H9 (cell line): ENCODE measurements around the gene MIEF1. TPM values are rescaled to one million over a fixed set of nuclear protein-coding genes. Genes with fewer than 3 reads are reported as not detected.

ENCODE experiments used
- DNase-seq: peaks from one replicate; pipeline ENCODE4 v3.0.0-alpha.2; 2017
- H2AFZ ChIP-seq: one replicate; pipeline ENCODE4 v1.6.1; 2013; ENCODE audit warnings: mild to moderate bottlenecking, low read length, control low read depth, moderate library complexity
- H2AK5ac ChIP-seq: 2 replicates; pipeline ENCODE4 v1.6.1; 2013; ENCODE audit warnings: low read length, control low read depth, mixed read lengths; ENCODE audit not compliant: insufficient read length
- H2BK120ac ChIP-seq: one replicate; pipeline ENCODE4 v1.6.1; 2013; ENCODE audit warnings: low read depth, mild to moderate bottlenecking, low read length, control low read depth, inconsistent platforms; ENCODE audit not compliant: poor library complexity, severe bottlenecking
- H2BK12ac ChIP-seq: 2 replicates; pipeline ENCODE4 v1.6.1; 2013; ENCODE audit warnings: low read length, control low read depth, mixed read lengths, low read depth; ENCODE audit not compliant: insufficient read length
- H2BK15ac ChIP-seq: 2 replicates; pipeline ENCODE4 v1.6.1; 2013; ENCODE audit warnings: low read depth, low read length, control low read depth
- H2BK20ac ChIP-seq: one replicate; pipeline ENCODE4 v1.6.1; 2013; ENCODE audit warnings: low read depth, mild to moderate bottlenecking, low read length, control low read depth, inconsistent platforms; ENCODE audit not compliant: poor library complexity, severe bottlenecking
- H2BK5ac ChIP-seq: 2 replicates; pipeline ENCODE4 v1.6.1; 2013; ENCODE audit warnings: low read length, control low read depth, mixed read lengths; ENCODE audit not compliant: insufficient read length
- H3K14ac ChIP-seq: 2 replicates; pipeline ENCODE4 v1.6.1; 2013; ENCODE audit warnings: low read length, control low read depth; ENCODE audit not compliant: insufficient read depth
- H3K18ac ChIP-seq: 2 replicates; pipeline ENCODE4 v1.6.1; 2013; ENCODE audit warnings: low read depth, mild to moderate bottlenecking, mixed read lengths, low read length, control low read depth; ENCODE audit not compliant: insufficient read length
- H3K23ac ChIP-seq: 2 replicates; pipeline ENCODE4 v1.6.1; 2013; ENCODE audit warnings: low read length, control low read depth, mixed read lengths, low read depth; ENCODE audit not compliant: insufficient read length
- H3K23me2 ChIP-seq: 2 replicates; pipeline ENCODE4 v1.6.1; 2013; ENCODE audit warnings: low read depth, mild to moderate bottlenecking, mixed read lengths, low read length, control low read depth; ENCODE audit not compliant: insufficient read length, poor library complexity, severe bottlenecking
- H3K27ac ChIP-seq: 2 replicates; pipeline ENCODE4 v1.5.1; 2013; ENCODE audit warnings: low read length, control low read depth, mixed read lengths, low read depth; ENCODE audit not compliant: insufficient read length
- H3K27me3 ChIP-seq: 2 replicates; pipeline ENCODE4 v1.6.1; 2013; ENCODE audit warnings: low read length, control low read depth, inconsistent platforms; ENCODE audit not compliant: insufficient read depth
- H3K4ac ChIP-seq: 2 replicates; pipeline ENCODE4 v1.6.1; 2013; ENCODE audit warnings: low read depth, mild to moderate bottlenecking, control low read depth, inconsistent platforms, low read length, moderate library complexity
- H3K4me1 ChIP-seq: 2 replicates; pipeline ENCODE4 v1.6.1; 2013; ENCODE audit warnings: low read length, control low read depth, inconsistent platforms; ENCODE audit not compliant: insufficient read depth
- H3K4me2 ChIP-seq: 2 replicates; pipeline ENCODE4 v1.6.1; 2013; ENCODE audit warnings: low read length, control low read depth, mixed read lengths; ENCODE audit not compliant: insufficient read length, insufficient read depth
- H3K56ac ChIP-seq: 2 replicates; pipeline ENCODE4 v1.6.1; 2013; ENCODE audit warnings: low read depth, mild to moderate bottlenecking, mixed read lengths, low read length, control low read depth; ENCODE audit not compliant: insufficient read length
- H3K79me1 ChIP-seq: 2 replicates; pipeline ENCODE4 v1.6.1; 2013; ENCODE audit warnings: low read depth, mild to moderate bottlenecking, moderate library complexity, low read length, control low read depth, inconsistent platforms; ENCODE audit not compliant: insufficient read depth, poor library complexity, severe bottlenecking
- H3K79me2 ChIP-seq: 2 replicates; pipeline ENCODE4 v1.6.1; 2013; ENCODE audit warnings: low read length, control low read depth, inconsistent platforms; ENCODE audit not compliant: insufficient read depth
- H3K9ac ChIP-seq: 2 replicates; pipeline ENCODE4 v1.6.1; 2013; ENCODE audit warnings: low read length, control low read depth, mixed read lengths; ENCODE audit not compliant: insufficient read length; ENCODE audit errors: extremely low read depth
- H3K9me3 ChIP-seq: one replicate; pipeline ENCODE4 v1.6.1; 2013; ENCODE audit warnings: low read depth, low read length, inconsistent platforms; ENCODE audit not compliant: control insufficient read depth
- H3T11ph ChIP-seq: one replicate; pipeline ENCODE4 v1.6.1; 2013; ENCODE audit warnings: mild to moderate bottlenecking, low read length, control low read depth, inconsistent platforms
- H4K20me1 ChIP-seq: one replicate; pipeline ENCODE4 v1.6.1; 2013; ENCODE audit not compliant: control insufficient read depth, insufficient read length, insufficient read depth
- H4K5ac ChIP-seq: 2 replicates; pipeline ENCODE4 v1.6.1; 2013; ENCODE audit warnings: low read depth, mild to moderate bottlenecking, mixed read lengths, low read length, control low read depth; ENCODE audit not compliant: insufficient read length
- H4K8ac ChIP-seq: replicated peaks from 2 replicates; pipeline ENCODE4 v1.6.1; 2013; ENCODE audit warnings: low read length, control low read depth, mixed read lengths, low read depth; ENCODE audit not compliant: insufficient read length
- H4K91ac ChIP-seq: 2 replicates; pipeline ENCODE4 v1.6.1; 2013; ENCODE audit warnings: low read depth, mild to moderate bottlenecking, moderate library complexity, mixed read lengths, low read length, control low read depth; ENCODE audit not compliant: insufficient read length
- H3K27ac Mint-ChIP-seq, 3 experiments: 2 replicates in 2 of 3; 3 replicates in 1 of 3; pipeline ENCODE4 v1.8.0; 2020 to 2021; ENCODE audit warnings: mixed read lengths in 3 of 3, mild to moderate bottlenecking in 1 of 3, moderate library complexity in 1 of 3
- H3K27me3 Mint-ChIP-seq: 2 replicates; pipeline ENCODE4 v1.8.0; 2021; ENCODE audit warnings: low read depth, mild to moderate bottlenecking, moderate library complexity, mixed read lengths
- H3K36me3 Mint-ChIP-seq, 3 experiments: 2 replicates in 2 of 3; 3 replicates in 1 of 3; pipeline ENCODE4 v1.8.0; 2020 to 2021; ENCODE audit warnings: low read depth in 3 of 3, mixed read lengths in 3 of 3; ENCODE audit not compliant: insufficient read depth in 1 of 3
- H3K4me1 Mint-ChIP-seq, 2 experiments: 2 replicates each; pipeline ENCODE4 v1.8.0; 2020; ENCODE audit warnings: mixed read lengths in 2 of 2
- H3K4me3 Mint-ChIP-seq, 2 experiments: 2 replicates in 1 of 2; 3 replicates in 1 of 2; pipeline ENCODE4 v1.8.0; 2020 to 2021; ENCODE audit warnings: mild to moderate bottlenecking in 2 of 2, mixed read lengths in 2 of 2, moderate library complexity in 1 of 2
- H3K9me3 Mint-ChIP-seq, 2 experiments: 2 replicates in 1 of 2; 3 replicates in 1 of 2; pipeline ENCODE4 v1.8.0; 2020; ENCODE audit warnings: mild to moderate bottlenecking in 2 of 2, mixed read lengths in 2 of 2, moderate library complexity in 1 of 2
- WGBS: extraction: QIAGEN DNeasy Blood & Tissue Kit; methylation state at CpG from one replicate; pipeline ENCODE4 v1.1.7; 2013; ENCODE audit warnings: missing lambda C conversion rate, low lambda C conversion rate, mixed read lengths; ENCODE audit not compliant: insufficient read length; ENCODE audit errors: extremely low coverage; 5-methylcytosine and 5-hydroxymethylcytosine counted together
- total RNA-seq: library from RNA; stranded (reverse); gene quantifications from 2 replicates; pipeline ENCODE4 v1.2.1, GENCODE V29; 2021
- TF ChIP-seq, protein P1 (sequence below): fragments of 200-600 bp; sonication (generic); conservative IDR thresholded peaks from 3 replicates; pipeline ENCODE4 v1.8.0; 2021; ENCODE audit warnings: antibody characterized with exemption, mild to moderate bottlenecking

Gene MIEF1
- total RNA-seq, 1 experiment from 2014 or later: 32.6 TPM

DNA sequence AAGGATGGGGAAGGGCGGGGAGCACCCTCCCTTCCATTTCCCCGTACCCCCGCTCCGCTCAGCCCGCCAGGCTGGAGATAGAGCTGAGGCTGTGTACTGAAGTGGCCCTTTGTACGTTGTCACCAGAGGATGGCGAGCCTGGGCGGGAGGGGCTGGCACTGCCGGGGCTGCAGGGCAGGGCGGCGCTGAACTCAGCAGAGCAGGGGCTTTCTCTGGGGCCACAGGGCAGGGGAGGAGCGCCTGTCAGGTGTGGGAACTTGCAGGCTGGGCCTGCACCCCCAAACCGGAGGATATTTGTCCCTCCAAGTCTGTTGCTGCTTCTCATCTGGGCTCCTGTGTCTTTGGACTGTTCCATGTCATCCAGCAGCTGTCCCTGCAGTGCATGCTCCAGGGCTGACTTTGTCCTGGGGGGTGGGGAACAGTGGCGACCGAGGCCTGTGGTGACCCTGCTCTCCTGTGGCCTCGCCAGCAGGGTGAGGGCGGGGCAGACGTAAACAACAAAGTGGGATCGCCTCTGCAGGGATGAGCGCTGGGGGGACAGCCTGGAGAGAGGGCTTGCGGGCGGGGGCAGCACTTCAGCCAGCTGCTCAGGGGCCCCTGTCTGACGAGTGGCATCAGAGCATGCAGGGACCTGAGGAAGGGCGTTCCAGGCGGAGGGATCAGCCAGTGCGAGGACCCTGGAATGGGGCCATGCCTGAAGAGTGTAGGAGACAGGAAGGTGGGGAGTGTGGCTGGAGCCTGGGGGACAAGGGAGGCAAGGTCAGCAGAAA is 32.2 kb upstream of the MIEF1 start:
- no peak overlapping the region for H2BK12ac ChIP-seq
- peak overlapping the region; percentile 1 for H3K14ac ChIP-seq
- no peak overlapping the region for H3K56ac ChIP-seq
- no peak overlapping the region for H3K4me2 ChIP-seq
- no peak overlapping the region for H2BK20ac ChIP-seq
- H3K4ac ChIP-seq: no peak overlapping the region
- H3K27ac Mint-ChIP-seq: peak overlapping the region; percentile 56 to 65 (median 57); a peak in 4 of 7 replicates
- no peak overlapping the region for H3K27ac ChIP-seq
- H3K79me1 ChIP-seq: no peaks in the 10 kb centered on the region
- no CpG with 5 or more reads among the region's 26 CpGs for WGBS
- H3K27me3 ChIP-seq: no peaks in the 10 kb centered on the region
- H2BK5ac ChIP-seq: no peak overlapping the region
- no peak overlapping the region for H3T11ph ChIP-seq
- no peaks in the 10 kb centered on the region for H3K9me3 Mint-ChIP-seq
- no peak overlapping the region for H4K5ac ChIP-seq
- H2AK5ac ChIP-seq: no peak overlapping the region
- no peak overlapping the region for H2BK120ac ChIP-seq
- peak overlapping the region in 1 of 2 experiments; percentile 51; a peak in 1 of 5 replicates for H3K4me3 Mint-ChIP-seq
- H4K91ac ChIP-seq: no peak overlapping the region
- no peaks in the 10 kb centered on the region for H3K36me3 Mint-ChIP-seq
- H2AFZ ChIP-seq: no peak overlapping the region
- no peak overlapping the region for H2BK15ac ChIP-seq
- no peak overlapping the region for H3K23ac ChIP-seq
- no peak overlapping the region for H3K9ac ChIP-seq
- no peaks in the 10 kb centered on the region for H3K79me2 ChIP-seq
- TF ChIP-seq, protein P1, sequence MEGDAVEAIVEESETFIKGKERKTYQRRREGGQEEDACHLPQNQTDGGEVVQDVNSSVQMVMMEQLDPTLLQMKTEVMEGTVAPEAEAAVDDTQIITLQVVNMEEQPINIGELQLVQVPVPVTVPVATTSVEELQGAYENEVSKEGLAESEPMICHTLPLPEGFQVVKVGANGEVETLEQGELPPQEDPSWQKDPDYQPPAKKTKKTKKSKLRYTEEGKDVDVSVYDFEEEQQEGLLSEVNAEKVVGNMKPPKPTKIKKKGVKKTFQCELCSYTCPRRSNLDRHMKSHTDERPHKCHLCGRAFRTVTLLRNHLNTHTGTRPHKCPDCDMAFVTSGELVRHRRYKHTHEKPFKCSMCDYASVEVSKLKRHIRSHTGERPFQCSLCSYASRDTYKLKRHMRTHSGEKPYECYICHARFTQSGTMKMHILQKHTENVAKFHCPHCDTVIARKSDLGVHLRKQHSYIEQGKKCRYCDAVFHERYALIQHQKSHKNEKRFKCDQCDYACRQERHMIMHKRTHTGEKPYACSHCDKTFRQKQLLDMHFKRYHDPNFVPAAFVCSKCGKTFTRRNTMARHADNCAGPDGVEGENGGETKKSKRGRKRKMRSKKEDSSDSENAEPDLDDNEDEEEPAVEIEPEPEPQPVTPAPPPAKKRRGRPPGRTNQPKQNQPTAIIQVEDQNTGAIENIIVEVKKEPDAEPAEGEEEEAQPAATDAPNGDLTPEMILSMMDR: no peak
- H4K20me1 ChIP-seq: peaks cover 2% of the 10 kb centered on the region
- peaks cover 38 to 52% of the 10 kb centered on the region in 2 experiments for H3K4me1 Mint-ChIP-seq
- H3K18ac ChIP-seq: no peak overlapping the region
- peaks cover 3% of the 10 kb centered on the region; the same call in 1 of the 2 replicates for H3K4me1 ChIP-seq
- no peak overlapping the region for H4K8ac ChIP-seq
- no peaks in the 10 kb centered on the region for H3K23me2 ChIP-seq
- no peaks in the 10 kb centered on the region for H3K9me3 ChIP-seq
- H3K27me3 Mint-ChIP-seq: peaks cover 16% of the 10 kb centered on the region
- DNase-seq: no peak
